C4-2B (cell line): ENCODE measurements around the gene UBA3.

ENCODE experiments used
- ZFX ChIP-seq: fragments of 450-650 bp; IDR thresholded peaks from 2 replicates; pipeline ENCODE4 v1.6.1; 2017
- TF ChIP-seq, protein P1 (sequence below): fragments of 450-650 bp; conservative IDR thresholded peaks from 2 replicates; pipeline ENCODE4 v1.5.1; 2017; ENCODE audit warnings: mild to moderate bottlenecking

- TF ChIP-seq, protein P1, sequence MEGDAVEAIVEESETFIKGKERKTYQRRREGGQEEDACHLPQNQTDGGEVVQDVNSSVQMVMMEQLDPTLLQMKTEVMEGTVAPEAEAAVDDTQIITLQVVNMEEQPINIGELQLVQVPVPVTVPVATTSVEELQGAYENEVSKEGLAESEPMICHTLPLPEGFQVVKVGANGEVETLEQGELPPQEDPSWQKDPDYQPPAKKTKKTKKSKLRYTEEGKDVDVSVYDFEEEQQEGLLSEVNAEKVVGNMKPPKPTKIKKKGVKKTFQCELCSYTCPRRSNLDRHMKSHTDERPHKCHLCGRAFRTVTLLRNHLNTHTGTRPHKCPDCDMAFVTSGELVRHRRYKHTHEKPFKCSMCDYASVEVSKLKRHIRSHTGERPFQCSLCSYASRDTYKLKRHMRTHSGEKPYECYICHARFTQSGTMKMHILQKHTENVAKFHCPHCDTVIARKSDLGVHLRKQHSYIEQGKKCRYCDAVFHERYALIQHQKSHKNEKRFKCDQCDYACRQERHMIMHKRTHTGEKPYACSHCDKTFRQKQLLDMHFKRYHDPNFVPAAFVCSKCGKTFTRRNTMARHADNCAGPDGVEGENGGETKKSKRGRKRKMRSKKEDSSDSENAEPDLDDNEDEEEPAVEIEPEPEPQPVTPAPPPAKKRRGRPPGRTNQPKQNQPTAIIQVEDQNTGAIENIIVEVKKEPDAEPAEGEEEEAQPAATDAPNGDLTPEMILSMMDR: no peak
- TF ChIP-seq ZFX: peak; percentile 70
Observed at GRCh38 chr3:69079269-69080159, 651 bp downstream of the UBA3 start.
